IMR-90 (cell line): ENCODE results near the gene TAF1.
"Not testable (repeated sequence)": the region's sequence is repeated elsewhere in the genome, so short reads cannot be mapped to it uniquely, and the experiment has no call there.

Experiments used
- NFE2L2 ChIP-seq: fragments of 150-350 bp; IDR thresholded peaks from 2 replicates; pipeline ENCODE4 v1.6.1; 2016; ENCODE audit warnings: low read depth, mild to moderate bottlenecking, low read length
- POLR2A ChIP-seq: IDR thresholded peaks from 2 replicates; pipeline ENCODE4 v1.6.1; 2012; ENCODE audit warnings: mild to moderate bottlenecking, low read depth, low read length
- RAD21 ChIP-seq: IDR thresholded peaks from 2 replicates; pipeline ENCODE4 v1.6.1; 2012; ENCODE audit warnings: low read length, improper control_type of control experiment
- SMC3 ChIP-seq: fragments of 150-350 bp; IDR thresholded peaks from 2 replicates; pipeline ENCODE4 v1.6.1; 2016; ENCODE audit warnings: low read depth, mild to moderate bottlenecking, antibody characterized with exemption, low read length, moderate library complexity
- TF ChIP-seq, protein P1 (sequence below): conservative IDR thresholded peaks from 2 replicates; pipeline ENCODE4 v1.5.1; 2012; ENCODE audit warnings: mild to moderate bottlenecking, low read depth, low read length, improper control_type of control experiment

DNA sequence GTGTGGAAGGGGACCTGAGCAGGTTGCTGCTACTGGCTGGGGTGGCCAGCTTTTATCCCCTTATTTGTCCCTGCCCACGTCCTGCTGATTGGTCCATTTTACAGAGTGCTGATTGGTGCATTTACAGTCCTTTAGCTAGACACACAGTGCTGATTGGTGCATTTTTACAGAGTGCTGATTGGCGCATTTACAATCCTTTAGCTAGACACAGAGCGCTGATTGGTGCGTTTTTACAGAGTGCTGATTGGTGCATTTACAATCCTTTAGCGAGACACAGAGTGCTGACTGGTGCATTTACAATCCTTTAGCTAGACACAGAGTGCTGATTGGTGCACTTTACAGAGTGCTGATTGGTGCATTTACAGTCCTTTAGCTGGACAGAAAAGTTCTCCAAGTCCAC, 135.9 kb downstream of the TAF1 start:
- TF ChIP-seq SMC3, NFE2L2, RAD21, POLR2A: not testable (repeated sequence)
- TF ChIP-seq, protein P1, sequence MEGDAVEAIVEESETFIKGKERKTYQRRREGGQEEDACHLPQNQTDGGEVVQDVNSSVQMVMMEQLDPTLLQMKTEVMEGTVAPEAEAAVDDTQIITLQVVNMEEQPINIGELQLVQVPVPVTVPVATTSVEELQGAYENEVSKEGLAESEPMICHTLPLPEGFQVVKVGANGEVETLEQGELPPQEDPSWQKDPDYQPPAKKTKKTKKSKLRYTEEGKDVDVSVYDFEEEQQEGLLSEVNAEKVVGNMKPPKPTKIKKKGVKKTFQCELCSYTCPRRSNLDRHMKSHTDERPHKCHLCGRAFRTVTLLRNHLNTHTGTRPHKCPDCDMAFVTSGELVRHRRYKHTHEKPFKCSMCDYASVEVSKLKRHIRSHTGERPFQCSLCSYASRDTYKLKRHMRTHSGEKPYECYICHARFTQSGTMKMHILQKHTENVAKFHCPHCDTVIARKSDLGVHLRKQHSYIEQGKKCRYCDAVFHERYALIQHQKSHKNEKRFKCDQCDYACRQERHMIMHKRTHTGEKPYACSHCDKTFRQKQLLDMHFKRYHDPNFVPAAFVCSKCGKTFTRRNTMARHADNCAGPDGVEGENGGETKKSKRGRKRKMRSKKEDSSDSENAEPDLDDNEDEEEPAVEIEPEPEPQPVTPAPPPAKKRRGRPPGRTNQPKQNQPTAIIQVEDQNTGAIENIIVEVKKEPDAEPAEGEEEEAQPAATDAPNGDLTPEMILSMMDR, result not testable (repeated sequence)
